NCI-H2171 treated with DMSO at 0.1 percent for 48 hours (cell line): ENCODE data around the gene KCNF1.

Experiments
- DNase-seq: peaks from one replicate; lab custom pipeline; 2025; lab: John Stamatoyannopoulos, UW

The KCNF1 gene

GRCh38 chr2:10901160-10901939, 10.4 kb upstream of the KCNF1 start:
- DNase-seq = peak; percentile 21

GRCh38 chr2:10903861-10904210, 7.9 kb upstream of the KCNF1 start:
- DNase-seq = no peak

GRCh38 chr2:10904455-10904854, 7.3 kb upstream of the KCNF1 start:
- DNase-seq = no peak

GRCh38 chr2:10905006-10905861, 6.5 kb upstream of the KCNF1 start:
- no peak for DNase-seq

- DNase-seq = no peak
Measured at GRCh38 chr2:10905862-10906143, 5.9 kb upstream of the KCNF1 start.

GRCh38 chr2:10906926-10907625, 4.7 kb upstream of the KCNF1 start:
- DNase-seq = peak; percentile 96

GRCh38 chr2:10908195-10908594, 3.5 kb upstream of the KCNF1 start:
- no peak for DNase-seq

GRCh38 chr2:10909050-10909995, 2.4 kb upstream of the KCNF1 start:
- DNase-seq = peak; percentile 43

- DNase-seq = no peak
Measured at GRCh38 chr2:10909996-10910341, 1.8 kb upstream of the KCNF1 start.

GRCh38 chr2:10910625-10911024, 1.1 kb upstream of the KCNF1 start:
- DNase-seq = no peak

GRCh38 chr2:10912076-10912731, 470 bp downstream of the KCNF1 start:
- no peak for DNase-seq

GRCh38 chr2:10912796-10913455, 1.2 kb downstream of the KCNF1 start:
- no peak for DNase-seq

- DNase-seq = no peak
Measured at GRCh38 chr2:10913501-10914271, 2.0 kb downstream of the KCNF1 start.

GRCh38 chr2:10914272-10914693, 2.5 kb downstream of the KCNF1 start:
- no peak for DNase-seq

- no peak for DNase-seq
Measured at GRCh38 chr2:10915236-10915635, 3.5 kb downstream of the KCNF1 start.

- DNase-seq = no peak
Measured at GRCh38 chr2:10915731-10916276, 4.1 kb downstream of the KCNF1 start.

- DNase-seq = no peak
Measured at GRCh38 chr2:10916953-10917352, 5.2 kb downstream of the KCNF1 start.

- no peak for DNase-seq
Measured at GRCh38 chr2:10917927-10918326, 6.2 kb downstream of the KCNF1 start.

- no peak for DNase-seq
Measured at GRCh38 chr2:10918661-10919409, 7.1 kb downstream of the KCNF1 start.
